Large intestine (tissue), 3 donors: ENCODE data around the gene TNFRSF6B. TPM values are rescaled to one million over a fixed set of nuclear protein-coding genes. Genes with fewer than 3 reads are reported as not detected.
A peak's percentile ranks its signal among the peaks of the same experiment; 100 is the strongest.

ENCODE experiments used
- DNase-seq, 2 donors: peaks; one replicate each; pipeline versions ENCODE4 v3.0.0 to v3.0.0-alpha.2; 2013
- H3K27ac ChIP-seq: one replicate; pipeline ENCODE4 v1.5.1; 2013; ENCODE audit warnings: low read length
- H3K27me3 ChIP-seq: 2 replicates; pipeline ENCODE4 v1.6.1; 2013; ENCODE audit warnings: low read length; ENCODE audit not compliant: control insufficient read depth, insufficient read depth
- H3K36me3 ChIP-seq: 2 replicates; pipeline ENCODE4 v1.6.1; 2013; ENCODE audit warnings: low read length; ENCODE audit not compliant: control insufficient read depth, insufficient read depth
- H3K4me1 ChIP-seq: one replicate; pipeline ENCODE4 v1.6.1; 2013; ENCODE audit warnings: low read length; ENCODE audit not compliant: control insufficient read depth, insufficient read depth
- H3K4me3 ChIP-seq: one replicate; pipeline ENCODE4 v1.5.1; 2013; ENCODE audit warnings: low read length
- H3K9me3 ChIP-seq: one replicate; pipeline ENCODE4 v1.6.1; 2013; ENCODE audit warnings: mild to moderate bottlenecking, low read depth, low read length, moderate library complexity; ENCODE audit not compliant: control insufficient read depth
- WGBS: methylation state at CpG from one replicate; pipeline ENCODE4 v1.1.5; 2013; ENCODE audit warnings: low lambda C conversion rate; ENCODE audit not compliant: insufficient coverage; 5-methylcytosine and 5-hydroxymethylcytosine counted together
- polyA plus RNA-seq: library from polyadenylated mRNA; unstranded; fragments of 120-200 nt; gene quantifications from one replicate; pipeline ENCODE4 v1.2.1, GENCODE V29; 2013

Gene TNFRSF6B
- polyA plus RNA-seq, 1 donor: 1.9 TPM

- DNase-seq: no peak
- no CpG with 5 or more reads among the region's 31 CpGs for WGBS
- Histone ChIP-seq H3K4me3 (no peak within 1 kb of the TSS), H3K36me3 (peaks cover 35% of the 10 kb centered on the region), H3K27ac (no peak within 1 kb of the TSS), H3K4me1 (peaks cover 16% of the 10 kb centered on the region), H3K9me3 (no peaks in the 10 kb centered on the region), H3K27me3 (no peaks in the 10 kb centered on the region)
Measured at GRCh38 chr20:63735859-63736718, 39.6 kb downstream of the TNFRSF6B start, which contains the start of gene LIME1. Gene LIME1, plus strand, starts transcription at chr20:63736664. Its CDS starts 886 bp downstream, at chr20:63737550.

- DNase-seq: peak in 1 of 2 donors; percentile 22
- no peak overlapping the region for H3K27ac ChIP-seq
- H3K4me1 ChIP-seq: peaks cover 25% of the 10 kb centered on the region
- WGBS: no CpG with 5 or more reads among the region's 30 CpGs
- no peaks in the 10 kb centered on the region for H3K27me3 ChIP-seq
- H3K9me3 ChIP-seq: no peaks in the 10 kb centered on the region
- H3K4me3 ChIP-seq: no peak overlapping the region
- peaks cover 43% of the 10 kb centered on the region for H3K36me3 ChIP-seq
Measured at GRCh38 chr20:63736893-63737694, 40.6 kb downstream of the TNFRSF6B start.

DNA sequence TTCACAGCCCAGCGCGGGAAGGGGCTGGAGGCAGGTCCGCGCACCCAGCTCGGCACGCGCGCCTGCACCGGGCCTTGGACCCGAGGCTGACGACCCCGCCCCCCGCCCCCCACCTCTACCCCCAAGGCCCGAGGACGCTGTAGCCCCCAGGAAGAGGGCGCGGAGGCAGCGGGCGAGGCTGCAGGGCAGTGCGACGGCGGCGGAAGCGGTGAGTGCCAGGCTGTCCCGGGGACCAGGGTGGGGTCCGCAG lies 41.2 kb downstream of the TNFRSF6B start:
- H3K4me3 ChIP-seq: no peak overlapping the region
- H3K27me3 ChIP-seq: no peaks in the 10 kb centered on the region
- peaks cover 48% of the 10 kb centered on the region for H3K36me3 ChIP-seq
- peaks cover 25% of the 10 kb centered on the region for H3K4me1 ChIP-seq
- no peaks in the 10 kb centered on the region for H3K9me3 ChIP-seq
- no CpG with 5 or more reads among the region's 26 CpGs for WGBS
- no peak overlapping the region for H3K27ac ChIP-seq
- no peak for DNase-seq

DNA sequence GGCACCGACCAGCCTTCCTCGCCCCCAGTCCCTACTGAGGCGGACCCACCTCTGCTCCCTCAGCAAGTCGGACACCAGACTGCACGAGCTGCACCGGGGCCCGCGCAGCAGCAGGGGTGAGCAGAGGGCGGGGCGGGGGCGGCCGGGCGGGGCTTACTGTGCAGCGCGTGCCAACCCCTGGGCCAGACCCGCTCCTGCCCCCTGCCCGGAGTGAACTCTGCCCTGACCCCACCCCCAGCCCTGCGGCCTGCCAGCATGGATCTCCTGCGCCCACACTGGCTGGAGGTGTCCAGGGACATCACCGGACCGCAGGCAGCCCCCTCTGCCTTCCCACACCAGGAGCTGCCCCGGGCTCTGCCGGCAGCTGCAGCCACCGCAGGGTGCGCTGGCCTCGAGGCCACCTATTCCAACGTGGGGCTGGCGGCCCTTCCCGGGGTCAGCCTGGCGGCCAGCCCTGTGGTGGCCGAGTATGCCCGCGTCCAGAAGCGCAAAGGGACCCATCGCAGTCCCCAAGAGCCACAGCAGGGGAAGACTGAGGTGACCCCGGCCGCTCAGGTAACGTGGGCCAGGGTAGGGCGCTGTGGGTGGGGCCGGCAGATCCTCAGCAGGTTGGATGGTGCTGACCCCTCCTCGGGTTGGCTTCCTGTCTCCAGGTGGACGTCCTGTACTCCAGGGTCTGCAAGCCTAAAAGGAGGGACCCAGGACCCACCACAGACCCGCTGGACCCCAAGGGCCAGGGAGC lies 41.7 kb downstream of the TNFRSF6B start:
- peaks cover 25% of the 10 kb centered on the region for H3K4me1 ChIP-seq

DNA sequence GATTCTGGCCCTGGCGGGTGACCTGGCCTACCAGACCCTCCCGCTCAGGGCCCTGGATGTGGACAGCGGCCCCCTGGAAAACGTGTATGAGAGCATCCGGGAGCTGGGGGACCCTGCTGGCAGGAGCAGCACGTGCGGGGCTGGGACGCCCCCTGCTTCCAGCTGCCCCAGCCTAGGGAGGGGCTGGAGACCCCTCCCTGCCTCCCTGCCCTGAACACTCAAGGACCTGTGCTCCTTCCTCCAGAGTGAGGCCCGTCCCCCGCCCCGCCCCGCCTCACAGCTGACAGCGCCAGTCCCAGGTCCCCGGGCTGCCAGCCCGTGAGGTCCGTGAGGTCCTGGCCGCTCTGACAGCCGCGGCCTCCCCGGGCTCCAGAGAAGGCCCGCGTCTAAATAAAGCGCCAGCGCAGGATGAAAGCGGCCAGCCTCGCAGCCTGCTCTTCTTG lies 42.3 kb downstream of the TNFRSF6B start:
- H3K9me3 ChIP-seq: no peaks in the 10 kb centered on the region
- H3K4me3 ChIP-seq: peak overlapping the region; percentile 50
- no CpG with 5 or more reads among the region's 26 CpGs for WGBS
- DNase-seq: peak; percentile 50 to 71
- no peaks in the 10 kb centered on the region for H3K27me3 ChIP-seq
- peaks cover 25% of the 10 kb centered on the region for H3K4me1 ChIP-seq
- peaks cover 50% of the 10 kb centered on the region for H3K36me3 ChIP-seq
- peak overlapping the region; percentile 67 for H3K27ac ChIP-seq

More for the DNA sequence above, 41.7 kb downstream of the TNFRSF6B start:
- Histone ChIP-seq H3K36me3 (peaks cover 50% of the 10 kb centered on the region), H3K9me3 (no peaks in the 10 kb centered on the region), H3K4me3 (peak overlapping the region; percentile 10), H3K27me3 (no peaks in the 10 kb centered on the region), H3K27ac (no peak overlapping the region)
- peak in 1 of 2 donors; percentile 51 for DNase-seq
- no CpG with 5 or more reads among the region's 43 CpGs for WGBS

GRCh38 chr20:63739130-63740069 lies 42.9 kb downstream of the TNFRSF6B start, which contains the start of gene SLC2A4RG:
Gene SLC2A4RG, plus strand, starts transcription at chr20:63739776. Its CDS starts 137 bp downstream, at chr20:63739913.
- Histone ChIP-seq H3K9me3 (no peaks in the 10 kb centered on the region), H3K36me3 (peaks cover 43% of the 10 kb centered on the region)

DNA sequence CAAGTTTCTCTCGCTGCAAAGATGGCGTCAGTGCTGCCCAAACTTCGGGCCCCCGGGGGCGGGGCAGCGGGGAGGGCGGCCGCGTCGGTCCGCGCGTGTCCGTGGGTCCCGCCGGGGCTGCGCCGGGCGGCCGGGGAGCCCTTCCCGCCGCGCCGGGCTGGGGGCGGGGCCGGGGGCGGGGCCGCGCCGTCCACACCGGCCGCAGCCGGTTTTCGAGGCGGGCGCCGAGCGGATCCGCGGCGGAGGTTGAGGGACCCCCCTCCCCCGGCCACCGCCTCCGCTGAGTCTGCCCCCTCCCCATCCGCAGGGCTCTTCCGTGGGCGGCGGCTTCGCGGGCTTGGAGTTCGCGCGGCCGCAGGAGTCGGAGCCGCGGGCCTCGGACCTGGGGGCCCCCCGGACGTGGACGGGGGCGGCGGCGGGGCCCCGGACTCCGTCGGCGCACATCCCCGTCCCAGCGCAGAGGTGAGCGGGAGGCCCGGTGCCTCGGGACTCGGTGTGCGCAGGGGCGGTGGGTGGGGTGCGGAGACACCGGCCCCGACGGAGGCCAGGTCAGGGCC lies 43.7 kb downstream of the TNFRSF6B start:
- no peaks in the 10 kb centered on the region for H3K9me3 ChIP-seq
- WGBS: no CpG with 5 or more reads among the region's 80 CpGs
- peak overlapping the region; percentile 94 for H3K27ac ChIP-seq
- H3K4me3 ChIP-seq: peak overlapping the region; percentile 82
- peaks cover 36% of the 10 kb centered on the region for H3K36me3 ChIP-seq
- no peaks in the 10 kb centered on the region for H3K27me3 ChIP-seq
- H3K4me1 ChIP-seq: peaks cover 29% of the 10 kb centered on the region
- DNase-seq: no peak

More at GRCh38 chr20:63739130-63740069, 42.9 kb downstream of the TNFRSF6B start, which contains the start of gene SLC2A4RG:
- H3K4me3 ChIP-seq: peak within 1 kb of the TSS; percentile 82
- peaks cover 25% of the 10 kb centered on the region for H3K4me1 ChIP-seq
- H3K27me3 ChIP-seq: no peaks in the 10 kb centered on the region
- peak; percentile 79 to 90 for DNase-seq
- H3K27ac ChIP-seq: peak within 1 kb of the TSS; percentile 94
- WGBS: no CpG with 5 or more reads among the region's 136 CpGs

DNA sequence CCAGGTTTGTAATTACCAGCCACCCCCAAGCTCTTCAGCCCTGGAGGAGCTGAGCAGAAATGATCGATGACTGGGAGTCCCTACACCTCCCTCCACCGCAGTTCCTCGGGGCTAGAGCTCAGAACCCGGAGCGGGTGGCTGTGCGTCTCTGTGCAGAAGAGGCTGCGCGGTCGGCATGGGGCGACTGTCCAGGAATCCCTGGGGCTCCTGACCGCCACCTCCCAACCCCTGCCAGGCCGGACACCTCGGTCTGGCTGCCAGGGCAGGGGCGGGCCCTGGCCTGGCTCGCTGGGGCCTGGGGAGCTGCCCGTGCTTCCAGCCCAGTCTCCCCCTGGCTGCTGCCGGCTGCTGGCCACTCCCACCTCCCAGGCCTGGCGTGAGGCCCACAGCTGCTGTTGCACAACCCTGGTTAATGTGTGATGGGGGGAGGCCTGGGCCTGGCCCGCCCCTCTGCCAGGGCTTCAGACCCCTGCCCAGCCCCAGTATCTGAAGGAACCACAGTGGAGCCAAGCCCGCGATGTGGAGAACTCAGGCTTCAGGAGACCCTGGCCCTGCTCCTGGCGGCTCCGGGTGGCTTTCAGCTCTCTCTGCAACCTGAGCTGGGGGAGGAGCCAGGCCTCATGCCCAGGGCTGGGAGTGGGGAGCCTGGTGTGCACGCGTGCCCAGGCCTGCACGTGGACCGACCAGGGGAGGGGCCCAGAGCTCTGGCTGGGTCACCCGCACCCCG lies 44.3 kb downstream of the TNFRSF6B start:
- no peaks in the 10 kb centered on the region for H3K27me3 ChIP-seq
- H3K27ac ChIP-seq: peak overlapping the region; percentile 94
- peak; percentile 87 to 94 for DNase-seq
- H3K9me3 ChIP-seq: no peaks in the 10 kb centered on the region
- peaks cover 29% of the 10 kb centered on the region for H3K36me3 ChIP-seq
- peaks cover 29% of the 10 kb centered on the region for H3K4me1 ChIP-seq
- WGBS: no CpG with 5 or more reads among the region's 29 CpGs
- peak overlapping the region; percentile 82 for H3K4me3 ChIP-seq

DNA sequence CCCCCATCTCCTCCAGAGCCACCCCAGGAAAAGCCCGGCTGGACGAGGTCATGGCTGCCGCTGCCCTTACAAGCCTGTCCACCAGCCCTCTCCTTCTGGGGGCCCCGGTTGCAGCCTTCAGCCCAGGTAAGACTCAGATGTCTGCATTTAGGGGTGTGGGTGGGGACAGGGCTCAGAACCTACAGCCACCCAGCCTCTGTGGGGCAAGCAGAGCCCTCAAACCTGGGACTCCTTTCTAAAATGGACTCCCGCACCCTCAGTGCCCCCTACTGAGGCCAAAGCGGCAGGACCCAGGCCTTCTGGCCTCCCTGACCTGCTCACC lies 44.9 kb downstream of the TNFRSF6B start:
- H3K4me3 ChIP-seq: peak overlapping the region; percentile 82
- DNase-seq: no peak
- no CpG with 5 or more reads among the region's 6 CpGs for WGBS

More for the DNA sequence above, 44.9 kb downstream of the TNFRSF6B start:
- Histone ChIP-seq H3K27me3 (no peaks in the 10 kb centered on the region), H3K4me1 (peaks cover 29% of the 10 kb centered on the region), H3K27ac (peak overlapping the region; percentile 94), H3K9me3 (no peaks in the 10 kb centered on the region), H3K36me3 (peaks cover 24% of the 10 kb centered on the region)
